Measurements from ENCODE around the gene CLRN3.

GRCh38 chr10:127873901-127874470 lies 18.8 kb downstream of the CLRN3 start:
- TF ChIP-seq POLR2A (IDR thresholded peaks at IDR 0.05) (no peak), EP300 (IDR thresholded peaks at IDR 0.05) (no peak)

Data from ovary (tissue), 1 donor.